Left forelimb (tissue), 1 donor: ENCODE data around the gene SMAP1.

ENCODE experiments used
- DNase-seq: peaks from one replicate; pipeline ENCODE4 v3.0.0-alpha.2; 2018; ENCODE audit warnings: low spot score

Gene SMAP1

DNA sequence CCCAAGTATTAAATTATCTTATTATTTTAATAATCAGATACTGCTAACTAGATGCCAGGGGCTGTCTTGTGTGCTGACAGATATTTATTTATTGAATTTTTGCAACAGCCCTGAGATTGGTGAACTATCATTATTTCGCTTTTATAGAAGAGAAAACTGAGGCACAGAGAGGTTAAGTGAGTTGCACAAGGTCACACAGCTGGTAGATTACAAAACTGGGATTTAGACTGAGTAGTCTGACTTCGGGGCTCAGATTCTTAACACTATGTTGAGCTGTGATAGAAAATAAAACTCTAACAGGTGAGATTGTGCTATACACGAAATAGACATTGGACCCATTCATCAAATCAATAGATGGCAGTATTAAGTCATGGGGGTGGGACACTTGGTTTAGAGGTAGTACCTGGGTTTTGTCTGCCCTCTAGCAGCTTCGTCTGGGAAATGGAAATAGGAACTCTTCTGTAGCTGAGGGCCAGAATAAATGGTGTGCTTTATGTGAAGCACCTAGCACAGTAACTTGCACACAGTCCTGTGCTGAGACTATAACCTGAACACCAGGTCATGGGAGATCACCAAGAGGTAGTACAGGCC is 175.7 kb downstream of the SMAP1 start:
- DNase-seq, result no peak

DNA sequence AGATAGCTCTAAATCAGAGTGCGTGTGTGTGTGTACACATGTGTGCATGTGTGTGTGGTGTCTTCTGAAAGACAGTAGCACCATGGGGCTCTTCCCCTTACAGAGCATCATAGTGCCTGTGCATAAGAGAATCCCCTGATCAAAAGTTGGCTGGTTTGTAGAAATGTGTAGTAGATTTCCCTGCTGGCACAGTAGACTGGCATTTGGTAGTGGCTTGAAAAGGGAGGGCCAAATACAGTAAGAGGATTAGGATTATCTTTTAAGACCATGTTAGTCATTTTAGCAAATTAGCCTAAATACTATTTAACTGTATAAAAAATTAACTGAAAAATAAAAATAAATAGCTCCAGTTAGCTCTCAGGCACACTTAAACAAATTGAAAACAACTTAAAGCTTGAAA is 176.6 kb downstream of the SMAP1 start:
- DNase-seq, result no peak

DNA sequence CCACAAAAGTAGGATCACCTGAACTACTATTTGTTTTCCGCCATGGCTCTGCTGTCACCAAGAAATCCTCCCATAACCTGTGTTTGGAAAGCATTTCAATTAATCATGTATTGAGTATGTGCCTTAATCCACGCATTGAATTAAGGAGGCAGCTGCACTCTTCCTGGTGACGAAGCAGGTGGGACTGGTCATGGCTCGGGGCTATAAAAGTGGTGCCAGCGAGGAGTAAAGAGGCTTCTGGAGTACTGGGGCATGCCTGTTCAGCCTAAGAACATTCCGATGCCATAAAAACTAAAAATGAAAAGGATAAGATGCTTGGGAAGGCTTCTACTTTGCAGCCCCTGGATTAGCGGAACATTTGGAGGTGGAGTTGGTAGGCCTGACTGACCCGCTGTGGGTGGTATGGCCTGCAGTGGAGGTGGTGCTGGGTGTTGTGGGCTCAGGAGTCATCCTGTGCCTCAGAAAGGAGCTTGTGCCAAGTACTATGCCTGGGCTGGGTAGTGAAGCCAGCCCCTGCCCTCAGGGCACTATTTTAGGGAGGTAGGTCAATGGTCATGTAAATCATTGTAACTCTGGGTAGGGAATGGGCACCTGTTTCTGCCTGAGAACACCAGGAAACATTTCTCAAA is 178.6 kb downstream of the SMAP1 start:
- DNase-seq, result no peak

DNA sequence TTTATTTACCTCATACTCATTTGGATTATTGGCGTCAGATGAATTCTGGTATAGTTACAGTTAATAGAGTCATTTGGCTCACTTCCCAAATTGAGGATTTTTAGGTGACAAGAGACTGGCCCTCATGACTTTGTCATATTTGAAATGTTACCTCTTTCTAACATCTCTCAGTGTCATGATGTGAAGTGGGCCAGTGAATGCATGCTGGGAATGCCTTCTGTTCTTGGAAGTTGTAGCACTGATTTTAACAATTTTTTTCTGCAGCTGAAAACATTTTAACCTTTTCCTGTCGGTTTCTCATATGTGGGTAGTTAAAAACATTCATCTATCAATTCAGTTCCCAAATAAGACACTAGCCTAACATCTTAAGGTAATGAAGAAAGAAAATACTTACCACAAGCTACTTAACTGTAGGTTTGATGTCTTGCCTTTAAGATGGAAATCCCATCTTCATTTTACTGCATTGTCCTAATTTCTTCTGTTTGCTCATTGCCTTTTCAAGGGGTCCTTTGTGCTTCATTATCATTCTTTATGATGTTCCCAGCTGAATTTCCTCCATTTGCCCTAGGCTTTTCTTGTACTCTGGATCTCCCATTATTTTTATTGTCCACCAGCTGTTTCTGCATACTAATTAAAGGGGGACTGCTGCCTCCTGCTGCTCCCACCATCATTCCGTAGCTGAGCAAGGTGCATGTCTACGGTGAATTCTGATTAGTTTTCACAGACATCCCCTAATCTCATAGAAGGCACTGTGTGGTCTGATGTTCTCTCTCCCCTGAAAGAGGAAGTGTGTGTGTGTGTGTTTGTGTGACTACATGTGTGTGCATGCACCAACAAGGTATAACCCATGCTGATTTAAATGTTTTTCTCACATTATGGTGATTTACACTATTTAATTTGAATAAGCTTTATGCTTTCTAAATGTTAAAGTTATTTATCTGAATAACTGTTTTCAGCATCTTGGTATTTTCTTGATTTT is 179.7 kb downstream of the SMAP1 start:
- DNase-seq, result no peak

DNA sequence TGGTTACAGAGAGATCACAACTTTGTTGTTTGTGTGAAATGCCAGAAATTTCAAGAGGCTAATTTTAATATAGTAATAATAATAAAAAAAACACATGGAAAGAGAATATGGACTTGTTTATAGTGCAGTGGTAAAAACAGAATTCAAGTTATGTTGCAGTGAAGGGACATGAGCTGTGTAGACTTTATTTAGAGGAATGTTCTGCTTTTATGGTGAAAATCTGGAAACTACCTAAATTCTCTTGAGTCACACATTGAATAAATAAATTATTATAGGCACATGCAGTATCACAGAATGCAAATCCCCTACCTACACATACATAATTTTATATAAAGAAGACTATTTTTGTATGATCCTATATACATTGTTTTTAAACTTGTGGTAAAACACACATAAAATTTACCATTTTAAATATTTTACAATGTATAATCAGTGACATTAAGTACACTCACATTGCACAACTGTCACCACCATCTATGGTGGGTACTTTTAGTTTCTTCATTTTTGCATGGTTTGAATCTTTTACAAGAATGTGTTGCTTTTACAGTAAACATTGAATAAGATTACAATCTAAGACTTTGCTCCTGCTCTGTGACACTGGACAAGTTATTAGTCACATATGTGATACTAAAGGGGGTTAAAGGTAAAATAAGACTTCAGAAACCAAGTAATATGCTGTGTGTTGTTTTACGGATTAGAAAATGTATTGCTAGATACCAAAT is 181.8 kb downstream of the SMAP1 start:
- DNase-seq, result no peak

DNA sequence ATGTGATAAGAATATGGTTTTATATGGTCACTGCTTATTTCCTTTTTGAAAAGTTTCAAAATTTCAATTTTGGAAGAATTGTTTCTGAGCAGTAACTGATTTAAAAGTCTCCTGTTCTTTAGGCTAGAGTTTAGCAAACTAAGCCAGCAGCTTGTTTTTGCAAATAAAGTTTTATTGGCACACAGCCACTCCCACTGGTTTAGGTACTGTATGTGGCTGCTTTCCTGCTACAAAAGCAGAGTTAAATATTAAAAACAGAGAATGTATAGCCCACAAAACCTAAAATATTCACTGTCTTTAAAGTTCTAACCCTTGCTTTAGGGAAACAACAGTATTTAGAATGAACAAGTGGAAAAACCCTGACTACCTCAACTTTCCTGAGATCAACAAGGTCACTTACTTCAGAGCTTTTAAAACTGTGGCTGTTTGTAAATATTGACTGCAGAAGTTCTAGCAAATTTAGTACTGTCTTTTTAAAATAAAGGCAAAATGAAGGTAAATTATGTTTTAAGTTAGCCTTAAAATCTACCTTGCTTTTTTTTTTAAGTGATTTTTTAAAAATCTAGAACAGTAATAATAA is 185.1 kb downstream of the SMAP1 start:
- DNase-seq, result no peak

DNA sequence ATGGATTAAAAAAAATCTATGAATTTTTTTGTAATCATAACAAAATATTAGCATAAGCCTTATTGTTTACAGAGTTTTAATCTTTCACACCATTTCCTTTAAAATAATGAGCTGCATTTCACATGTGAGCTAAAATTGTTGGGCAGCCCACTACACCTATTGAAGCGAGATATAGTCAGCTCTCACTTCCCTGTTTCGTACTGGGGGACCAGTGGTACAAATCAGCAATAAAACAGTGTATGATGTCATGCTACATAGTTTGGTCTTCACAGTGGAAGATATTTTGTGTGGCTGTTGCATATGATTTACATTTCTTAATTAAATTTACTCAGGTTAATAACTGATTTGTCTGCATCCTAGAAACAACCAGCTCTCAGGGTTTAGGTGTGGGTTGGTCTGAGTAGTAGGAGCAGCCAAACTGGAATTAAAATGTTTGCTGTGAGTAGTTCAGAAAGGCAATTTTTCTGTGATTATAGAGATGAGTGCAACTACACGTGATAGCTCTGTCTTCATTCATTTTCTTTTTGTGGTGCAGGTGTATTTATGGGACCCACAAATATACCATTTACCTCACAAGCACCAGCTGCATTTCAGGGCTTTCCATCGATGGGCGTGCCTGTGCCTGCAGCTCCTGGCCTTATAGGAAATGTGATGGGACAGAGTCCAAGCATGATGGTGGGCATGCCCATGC is 189.8 kb downstream of the SMAP1 start:
- DNase-seq, result no peak

DNA sequence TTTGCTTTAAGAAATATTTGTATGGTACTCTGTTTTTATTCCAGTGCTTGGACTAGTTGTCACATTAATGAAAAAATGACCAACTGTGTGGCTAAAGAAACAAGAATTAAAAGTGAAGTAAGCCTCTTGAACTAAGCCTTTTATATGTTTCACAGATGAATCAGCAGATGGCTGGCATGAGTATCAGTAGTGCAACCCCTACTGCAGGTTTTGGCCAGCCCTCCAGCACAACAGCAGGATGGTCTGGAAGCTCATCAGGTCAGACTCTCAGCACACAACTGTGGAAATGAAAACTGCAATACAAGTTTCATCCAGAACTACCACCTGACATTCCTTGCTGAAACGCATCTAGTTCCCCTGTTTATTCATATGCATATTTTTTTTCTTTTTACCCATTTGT is 192.4 kb downstream of the SMAP1 start:
- DNase-seq, result no peak

DNA sequence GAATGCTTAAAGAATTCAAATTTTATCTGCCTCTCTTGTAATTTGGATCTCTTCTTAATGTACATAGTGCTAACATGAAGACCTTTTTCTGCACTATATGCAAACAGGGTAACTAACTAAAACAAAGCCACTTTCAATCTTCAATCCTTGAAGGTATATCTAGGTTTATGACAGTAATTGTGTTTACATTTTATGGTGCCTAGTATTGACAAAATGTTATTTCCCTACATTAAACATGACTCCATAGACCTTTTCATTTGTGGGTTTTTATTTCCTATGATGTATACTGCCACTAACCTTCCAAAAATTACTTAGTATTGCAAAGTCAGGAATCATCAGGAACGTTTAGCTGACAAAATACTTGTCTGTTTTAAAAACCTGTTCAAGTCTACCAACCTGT is 193.2 kb downstream of the SMAP1 start:
- no peak for DNase-seq

DNA sequence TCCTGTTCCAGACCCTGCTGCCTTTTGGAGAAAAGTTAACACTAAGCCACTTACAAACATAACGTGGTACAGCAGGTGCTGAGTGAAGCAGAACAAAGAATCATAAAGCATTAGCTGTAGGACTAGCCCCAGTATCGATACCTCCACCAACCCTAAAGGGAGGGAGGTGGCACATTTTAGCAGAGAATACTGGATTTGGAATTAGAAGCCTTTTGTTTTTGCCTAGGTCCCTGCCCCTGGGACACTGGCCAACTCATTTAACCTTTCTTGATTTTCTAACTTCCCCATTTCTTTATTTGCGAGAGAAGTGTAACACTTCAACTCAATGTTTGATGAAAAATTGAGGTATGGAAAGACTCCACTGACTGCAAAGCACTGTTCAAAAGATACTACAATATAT is 195.7 kb downstream of the SMAP1 start:
- no peak for DNase-seq

DNA sequence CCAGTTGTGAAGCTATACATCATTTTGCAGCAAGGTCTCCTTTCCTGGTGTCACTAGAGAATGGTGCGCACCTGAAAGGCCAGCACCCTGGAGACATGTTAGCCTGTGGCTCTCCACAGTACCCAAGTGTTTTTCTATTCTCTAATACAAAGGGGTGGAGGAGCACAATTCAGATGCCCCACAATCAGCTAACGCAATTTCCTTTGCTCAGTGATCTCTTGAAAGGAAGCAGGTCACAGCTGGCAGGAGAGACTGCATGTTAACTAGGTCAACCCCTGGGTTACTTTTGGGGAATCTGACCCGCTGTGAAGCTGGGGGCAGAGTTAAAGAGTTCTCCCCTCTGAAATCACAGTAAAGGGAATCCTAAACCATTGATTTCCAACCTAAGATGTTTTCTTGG is 196.7 kb downstream of the SMAP1 start:
- no peak for DNase-seq

DNA sequence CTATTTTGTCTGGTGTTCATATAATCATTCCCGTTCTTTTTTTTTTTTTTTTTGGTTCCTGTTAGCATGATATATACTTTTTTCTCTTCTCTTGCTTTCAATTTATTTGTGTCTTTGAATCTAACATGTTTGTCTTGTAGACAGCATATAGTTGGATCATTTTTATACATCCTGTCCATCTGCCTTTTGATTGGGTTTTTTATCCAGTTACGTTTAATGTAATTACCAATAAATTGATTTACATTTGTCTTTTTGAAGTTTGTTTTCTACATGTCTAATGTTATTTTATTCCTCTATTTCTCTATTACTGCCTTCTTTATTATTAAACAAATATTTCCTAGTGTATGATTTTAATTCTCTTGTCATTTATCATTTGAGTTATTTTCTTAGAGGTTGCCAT is 204.8 kb downstream of the SMAP1 start:
- DNase-seq, result no peak

DNA sequence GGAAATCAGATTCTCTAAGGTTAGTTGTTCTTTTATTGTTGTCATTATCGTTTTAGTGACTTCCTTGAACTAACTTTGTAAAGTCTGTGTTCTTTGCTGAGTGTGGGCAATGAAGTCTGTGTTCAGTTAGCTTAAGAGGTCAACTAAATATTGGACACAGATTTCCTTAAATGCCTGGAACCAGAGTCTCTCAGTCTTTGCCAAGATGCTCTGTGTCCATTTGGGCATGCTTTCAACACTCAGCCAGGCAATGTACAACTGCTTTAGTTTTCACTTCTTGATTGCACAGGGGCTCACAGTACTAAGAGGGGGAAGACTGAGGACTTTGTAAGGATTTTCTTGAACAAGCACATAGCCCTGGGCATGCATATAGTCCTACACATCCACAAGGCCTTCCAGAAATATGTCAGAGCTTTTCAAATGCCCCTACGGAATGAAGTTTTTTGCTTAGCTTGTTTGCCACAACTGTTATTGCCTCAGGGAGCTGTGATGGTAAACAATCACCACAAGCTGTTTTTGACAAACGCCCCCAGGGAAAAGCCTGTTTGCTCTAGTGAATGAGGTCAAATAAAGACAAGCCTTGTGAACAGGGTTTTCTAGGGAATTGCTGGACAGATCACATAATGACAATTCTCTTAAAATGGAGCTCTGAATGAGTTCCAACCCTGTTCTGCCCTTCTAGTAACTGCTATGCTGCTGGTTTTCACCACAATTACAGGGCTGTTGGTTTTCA is 206.7 kb downstream of the SMAP1 start:
- no peak for DNase-seq

DNA sequence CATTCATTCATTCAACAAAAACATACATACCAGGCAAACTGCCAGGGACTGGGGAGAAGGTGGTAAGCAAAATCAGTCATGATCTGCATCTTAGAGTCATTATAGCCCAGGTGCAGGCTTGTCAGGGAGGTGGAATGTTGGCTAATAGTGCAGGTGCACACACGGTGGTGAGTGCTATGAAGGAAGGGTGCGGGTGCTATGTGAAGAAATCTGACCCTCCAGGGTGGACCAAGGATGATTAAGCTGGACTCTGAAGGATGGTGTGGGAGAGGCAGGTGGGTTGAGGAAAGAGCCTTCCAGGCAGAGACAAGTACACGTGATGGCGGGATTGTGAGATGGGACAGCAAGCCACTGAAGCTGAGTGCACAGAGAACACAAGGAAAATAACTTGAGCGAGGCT is 211.8 kb downstream of the SMAP1 start:
- no peak for DNase-seq

DNA sequence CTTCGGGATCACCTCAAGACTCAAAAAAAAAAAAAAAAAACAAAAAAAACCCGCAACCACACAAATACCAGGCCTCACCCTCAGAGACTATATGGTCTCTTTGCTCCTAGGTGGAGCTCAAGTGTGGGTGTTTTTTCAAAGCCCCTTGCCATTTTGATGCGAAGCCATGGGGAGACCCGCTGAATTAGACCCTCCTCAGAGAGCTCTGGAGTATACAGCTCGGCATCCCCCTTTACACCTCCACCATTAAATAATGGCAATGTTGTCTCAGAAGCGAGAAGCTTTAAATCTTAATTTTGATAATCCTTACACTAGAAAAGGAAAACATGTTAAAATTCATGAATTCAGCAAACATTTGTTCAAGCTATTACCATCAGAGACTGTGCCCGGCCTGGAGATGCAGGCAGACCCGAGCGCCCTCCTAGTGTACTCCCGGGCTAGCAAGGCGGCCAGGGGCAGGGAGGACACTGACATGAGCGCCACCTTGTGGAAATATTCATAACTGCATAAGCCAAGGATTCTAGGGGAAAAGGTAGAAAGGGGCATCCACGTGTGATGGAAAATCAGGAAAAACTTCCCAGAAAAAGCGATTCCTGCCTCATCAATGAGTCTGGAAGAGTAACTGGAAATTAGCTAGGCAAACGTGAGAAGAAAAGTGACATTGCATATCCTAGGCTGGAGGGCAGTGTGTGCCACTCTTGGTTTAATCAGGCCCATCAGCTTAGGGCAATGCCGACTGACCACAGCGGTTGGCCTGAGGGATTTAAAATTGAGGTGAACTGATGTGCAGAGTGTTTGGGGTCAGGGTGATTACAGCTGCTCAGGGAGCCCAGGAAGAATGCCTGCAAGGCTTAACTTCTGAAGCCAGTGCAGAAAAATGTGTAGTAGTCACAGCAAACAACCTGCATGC is 216.6 kb downstream of the SMAP1 start:
- no peak for DNase-seq

DNA sequence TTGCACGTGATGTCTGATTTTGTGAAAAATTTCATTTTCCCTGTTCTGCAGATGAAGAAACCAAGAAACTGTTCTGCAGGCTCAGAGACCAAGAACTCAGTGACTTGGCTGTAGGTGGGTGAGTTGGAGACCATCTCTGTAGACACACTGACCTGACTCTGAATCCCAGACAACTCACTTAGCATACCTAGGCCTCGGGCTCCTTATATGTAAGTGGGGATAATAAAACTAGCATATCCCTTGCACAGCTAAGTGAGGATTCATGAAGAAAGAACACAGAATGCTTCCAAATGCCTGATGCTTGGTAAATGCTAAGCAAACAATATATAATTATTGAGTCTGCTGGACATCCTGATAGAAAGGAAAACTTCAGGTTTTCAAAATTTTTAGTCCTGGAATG is 218.4 kb downstream of the SMAP1 start:
- no peak for DNase-seq

DNA sequence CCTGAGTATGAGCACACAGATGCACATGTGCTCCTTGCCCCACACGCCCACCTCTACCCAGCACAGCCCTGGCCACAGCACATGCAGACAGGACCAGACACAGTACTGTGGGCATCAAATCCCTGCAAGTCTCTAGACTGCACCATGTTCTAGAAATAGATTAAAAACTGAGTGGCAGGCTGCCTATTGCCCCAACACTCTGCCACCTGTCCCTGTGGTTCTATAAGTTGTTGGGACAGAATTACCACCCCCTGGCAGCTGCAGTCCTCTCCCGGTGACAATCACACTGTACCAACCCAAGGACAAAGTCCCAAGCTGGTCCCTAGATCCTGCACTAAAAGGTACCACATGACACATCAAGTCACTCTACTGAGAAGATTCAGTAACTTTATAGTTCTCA is 219.0 kb downstream of the SMAP1 start:
- no peak for DNase-seq

DNA sequence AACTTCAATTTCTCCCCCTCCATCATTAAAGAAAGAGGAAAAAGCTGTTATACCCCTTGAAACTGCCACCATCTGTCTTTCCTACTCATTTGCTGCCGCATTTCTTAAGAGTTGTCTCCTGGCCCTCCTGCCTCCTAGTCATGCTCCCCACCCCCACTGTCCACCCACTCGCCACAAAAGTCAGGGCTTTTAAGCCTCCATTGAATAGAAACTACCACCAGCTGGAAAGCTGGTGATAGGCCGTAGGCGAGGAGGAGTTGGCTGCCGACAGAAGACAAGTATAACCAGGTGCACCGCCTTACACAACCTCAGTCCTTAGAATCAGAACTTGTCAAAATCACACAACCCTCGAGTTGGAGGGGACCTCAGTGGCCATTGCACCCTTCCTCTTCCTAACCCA is 221.6 kb downstream of the SMAP1 start:
- no peak for DNase-seq

DNA sequence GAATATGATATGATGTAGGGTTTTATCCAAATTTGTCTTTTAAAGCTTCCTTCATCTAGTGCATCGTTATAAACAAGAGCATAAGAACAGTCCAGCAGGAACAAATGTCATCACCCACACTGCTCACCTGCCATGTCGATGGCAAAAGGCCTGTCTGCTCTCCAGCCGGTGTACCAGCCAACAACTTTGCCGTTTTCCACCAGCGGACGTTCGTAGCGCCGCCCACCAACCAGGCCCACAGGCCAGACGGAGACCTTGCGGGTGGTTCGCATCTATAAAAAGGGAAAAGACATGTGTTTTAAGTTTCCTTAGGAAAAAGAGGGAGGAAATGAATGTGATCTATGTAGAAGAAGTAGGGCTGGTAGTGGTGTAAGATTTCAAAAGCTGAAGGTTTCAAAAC is 226.3 kb downstream of the SMAP1 start:
- DNase-seq, result no peak

DNA sequence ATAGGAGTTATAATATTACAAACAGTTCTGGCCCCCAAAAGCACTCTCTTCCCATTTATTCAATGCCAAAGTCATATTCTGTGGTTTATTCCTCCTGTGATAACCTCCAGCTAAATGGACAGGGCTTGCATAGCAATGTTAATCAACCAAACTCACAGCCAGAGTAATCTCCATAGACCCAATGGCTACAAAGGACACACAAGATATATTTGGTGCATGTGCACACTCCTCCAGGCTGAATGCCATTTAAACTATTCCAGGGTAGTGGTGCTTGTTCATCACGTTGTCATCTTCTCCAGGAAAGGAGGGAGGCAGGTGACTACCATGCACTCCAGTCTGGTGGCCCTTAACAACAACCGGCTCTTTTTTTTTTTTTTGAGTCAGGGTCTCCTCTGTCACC is 232.4 kb downstream of the SMAP1 start:
- DNase-seq, result no peak
